NCI-H2196 treated with DMSO at 0.1 percent for 48 hours (cell line): ENCODE results near the gene HCFC1R1.

ENCODE experiments used
- DNase-seq: peaks from one replicate; lab custom pipeline; 2025; ENCODE audit not compliant: unreplicated experiment; lab: John Stamatoyannopoulos, UW

Gene HCFC1R1

GRCh38 chr16:2976673-2977072, 47.1 kb downstream of the HCFC1R1 start:
- no peak for DNase-seq

GRCh38 chr16:2976201-2976600, 47.5 kb downstream of the HCFC1R1 start:
- DNase-seq = no peak

- no peak for DNase-seq
These were observed 48.5 kb downstream of the HCFC1R1 start for GRCh38 chr16:2975161-2975795.

GRCh38 chr16:2974319-2975056, 49.3 kb downstream of the HCFC1R1 start:
- DNase-seq = no peak

- no peak for DNase-seq
These were observed 50.0 kb downstream of the HCFC1R1 start for GRCh38 chr16:2973605-2974318.

GRCh38 chr16:2973093-2973492, 50.6 kb downstream of the HCFC1R1 start:
- no peak for DNase-seq
